A549 (cell line): ENCODE data around the gene COL4A6.

Source experiments
- CHD4 ChIP-seq: fragments of 200-600 bp; sonication (generic); IDR thresholded peaks from 2 replicates; pipeline ENCODE4 v1.6.1; 2016; ENCODE audit warnings: antibody characterized with exemption, mild to moderate bottlenecking, borderline replicate concordance
- CTCF ChIP-seq: fragments of >200 bp; sonication (Bioruptor Twin); formaldehyde crosslinking; IDR thresholded peaks from 3 replicates; pipeline ENCODE4 v1.5.1; 2016

DNA sequence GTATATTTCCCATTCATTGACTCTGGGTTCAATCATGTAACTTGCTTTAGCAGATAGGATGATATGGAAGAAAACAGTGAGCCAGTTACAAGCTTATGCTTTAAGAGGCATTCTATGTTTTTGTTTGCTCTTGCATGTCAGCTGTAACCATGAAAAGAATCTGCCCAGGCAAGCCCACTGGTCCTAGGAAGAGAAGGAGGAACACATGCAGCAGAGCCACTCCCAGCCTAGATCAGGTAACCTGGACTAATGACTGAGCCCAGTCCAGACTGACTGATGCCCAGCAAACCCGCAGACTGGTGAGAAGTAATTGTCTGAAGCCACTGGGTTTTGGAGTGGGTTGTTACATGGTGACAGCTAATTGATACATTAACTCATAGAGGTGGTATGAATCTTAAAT is 167.9 kb downstream of the COL4A6 start:
- TF ChIP-seq CHD4 (no peak), CTCF (no peak)
